Spleen (tissue), 11 donors: ENCODE data around the gene RPL13A. TPM values are rescaled to one million over a fixed set of nuclear protein-coding genes. Genes with fewer than 3 reads are reported as not detected.

Source experiments
- DNase-seq: peaks from one replicate; pipeline ENCODE4 v3.0.0-alpha.2; 2020
- H3K27ac ChIP-seq, 8 donors: fragments of 200-600 bp; sonication (generic) in 7 of 8; 1 replicate in 4 of 8; 2 replicates in 4 of 8; pipeline versions ENCODE4 v1.5.0 to v1.8.0; 2016 to 2021; ENCODE audit warnings: inconsistent platforms in 4 of 8, mild to moderate bottlenecking in 4 of 8, moderate library complexity in 1 of 8
- H3K27me3 ChIP-seq, 7 donors: fragments of 200-600 bp; sonication (generic) in 6 of 7; replicated peaks in 1 of 7; 1 replicate in 4 of 7; 2 replicates in 3 of 7; pipeline versions ENCODE4 v1.5.0 to v1.8.0; 2016 to 2021; ENCODE audit warnings: inconsistent platforms in 3 of 7, mild to moderate bottlenecking in 1 of 7
- H3K36me3 ChIP-seq, 6 donors: fragments of 200-600 bp; sonication (generic) in 5 of 6; 1 replicate in 4 of 6; 2 replicates in 2 of 6; pipeline versions ENCODE4 v1.5.0 to v1.8.0; 2016 to 2021; ENCODE audit warnings: inconsistent platforms in 2 of 6
- H3K4me1 ChIP-seq, 6 donors: fragments of 200-600 bp; sonication (generic) in 5 of 6; 1 replicate in 3 of 6; 2 replicates in 3 of 6; pipeline versions ENCODE4 v1.5.0 to v1.8.0; 2016 to 2021; ENCODE audit warnings: inconsistent platforms in 3 of 6
- H3K4me3 ChIP-seq, 8 donors: fragments of 200-600 bp; sonication (generic) in 7 of 8; 1 replicate in 4 of 8; 2 replicates in 4 of 8; pipeline versions ENCODE4 v1.5.0 to v1.8.0; 2016 to 2021; ENCODE audit warnings: inconsistent platforms in 4 of 8, mild to moderate bottlenecking in 4 of 8, moderate library complexity in 2 of 8
- H3K9me3 ChIP-seq, 8 donors: fragments of 200-600 bp; sonication (generic) in 7 of 8; 1 replicate in 4 of 8; 2 replicates in 4 of 8; pipeline versions ENCODE4 v1.5.0 to v1.8.0; 2016 to 2021; ENCODE audit warnings: inconsistent platforms in 4 of 8
- POLR2A ChIP-seq, 3 donors: fragments of 450-650 bp; IDR thresholded peaks; one replicate each; pipeline ENCODE4 v1.5.1; 2017; ENCODE audit warnings: antibody characterized with exemption in 3 of 3, mild to moderate bottlenecking in 1 of 3
- POLR2AphosphoS5 ChIP-seq, 3 donors: sonication (generic); formaldehyde crosslinking; IDR thresholded peaks; one replicate each; pipeline ENCODE4 v1.5.1; 2017; ENCODE audit warnings: antibody characterized with exemption in 3 of 3
- WGBS, 5 donors: extraction: QIAGEN DNeasy Blood & Tissue Kit in 3 of 5; methylation state at CpG; one replicate each; pipeline versions ENCODE4 v1.1.5 to v1.1.7; 2013 to 2018; 5-methylcytosine and 5-hydroxymethylcytosine counted together
- intact Hi-C: fragments of 100-400 bp; cut with DNase I; formaldehyde crosslinking; loops from one replicate; pipeline ENCODE4 v1.15.0; 2023; ENCODE audit warnings: low total_unique reads
- microRNA-seq, 3 donors: library from miRNA; unstranded; fragments of <30 nt; microRNA quantifications; one replicate each; pipeline versions ENCODE4 to v1.1.0, GENCODE V29; 2019 to 2020
- polyA plus RNA-seq, 3 donors: library from polyadenylated mRNA; stranded (reverse); fragments of 200-250 nt; gene quantifications; one replicate each; pipeline ENCODE4 v1.2.1, GENCODE V29; 2013
- small RNA-seq, 4 donors: library from RNA; depleted of rRNA; stranded (forward); fragments of <200 nt; gene quantifications; one replicate each; pipeline ENCODE3, GENCODE V24; 2016
- total RNA-seq, 7 donors: library from RNA; depleted of rRNA in 3 of 7; stranded (reverse); fragments of >200 nt in 3 of 7; fragmentation: NEBNext Ultra II Directional in 4 of 7; extraction: Animal tissue kit (Norgen Biotek cat#: 25700) in 4 of 7; gene quantifications; one replicate each; pipeline versions ENCODE4 v1.1.0 to v1.2.1, GENCODE V29; 2016 to 2021
- TF ChIP-seq, protein P1 (sequence below), 11 experiments: fragments of 200-600 bp in 7 of 11; fragments of 450-650 bp in 4 of 11; sonication (generic) in 4 of 11; IDR thresholded peaks in 8 of 11; conservative IDR thresholded peaks in 3 of 11; 1 replicate in 7 of 11; 2 replicates in 4 of 11; pipeline versions ENCODE4 v1.4.0 to v1.8.0; 2016 to 2021; ENCODE audit warnings: antibody characterized with exemption in 11 of 11, inconsistent platforms in 4 of 11, mild to moderate bottlenecking in 1 of 11
- donor health status: healthy with polysubstance abuse.
- donor health status: DM: no; HTN: no; CAD: no; lungs with moderate emphysema.
- donor health status: DM: no; HTN: no; CAD: no.
- donor health status: Bipolar disorder and iron deficiency.
- donor health status: healthy.
- donor health status: DM: no; HTN: no; CAD: no.
- donor health status: DM: yes; HTN: yes; CAD: no.

The RPL13A gene
- total and polyA plus RNA-seq, 10 donors = 2,521 to 7,408 (median 3,003) TPM

DNA sequence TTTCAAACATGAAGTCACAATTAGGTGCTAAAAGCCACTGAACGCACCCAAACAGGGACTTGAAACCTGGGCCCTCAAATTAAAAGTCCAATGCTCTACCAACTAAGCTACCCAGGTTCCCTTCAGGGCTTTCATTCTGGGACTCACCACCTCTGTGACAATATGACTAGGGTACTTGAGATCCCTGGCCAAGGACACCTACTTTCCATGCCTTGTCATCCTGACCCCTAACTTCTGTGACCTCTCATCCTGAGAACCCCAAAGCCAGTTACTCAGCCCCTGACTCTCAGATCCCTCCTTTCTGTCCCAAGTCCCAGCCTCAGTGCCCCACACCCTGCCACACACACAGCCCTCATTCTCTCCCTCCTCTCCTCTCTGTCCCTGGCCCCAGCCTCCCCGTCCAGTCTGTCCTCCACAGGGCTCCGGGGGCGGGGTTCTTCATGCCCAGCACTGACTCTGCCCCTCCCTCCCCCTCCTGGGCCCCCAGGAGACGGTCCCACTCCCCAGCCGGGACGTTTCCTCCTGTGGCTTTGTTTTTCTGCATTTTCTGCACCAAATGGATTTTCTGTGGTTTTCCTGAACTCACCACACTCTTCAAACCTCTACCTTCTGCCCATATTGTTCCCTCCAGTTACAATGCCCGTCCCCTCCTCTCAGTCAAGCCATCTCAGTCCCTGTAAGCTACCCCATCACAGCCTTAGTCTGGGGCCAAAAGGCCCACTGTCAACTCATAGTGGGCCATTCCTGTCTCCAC lies 47.4 kb downstream of the RPL13A start:
- Histone ChIP-seq H3K4me1 (peaks cover 13 to 50% (median 39%) of the 10 kb centered on the region in 6 donors), H3K27me3 (no peaks in the 10 kb centered on the region), H3K9me3 (no peaks in the 10 kb centered on the region), H3K36me3 (peaks cover 0 to 69% (median 12%) of the 10 kb centered on the region in 6 donors), H3K4me3 (peak overlapping the region in 4 of 8 donors; percentile 64 to 85 (median 70)), H3K27ac (peak overlapping the region in 1 of 8 donors; percentile 64)
- DNase-seq = no peak
- 20 to 45% (median 35%) methylated on average over 8 of the region's 8 CpGs for WGBS, 5 donors
- TF ChIP-seq, protein P1, sequence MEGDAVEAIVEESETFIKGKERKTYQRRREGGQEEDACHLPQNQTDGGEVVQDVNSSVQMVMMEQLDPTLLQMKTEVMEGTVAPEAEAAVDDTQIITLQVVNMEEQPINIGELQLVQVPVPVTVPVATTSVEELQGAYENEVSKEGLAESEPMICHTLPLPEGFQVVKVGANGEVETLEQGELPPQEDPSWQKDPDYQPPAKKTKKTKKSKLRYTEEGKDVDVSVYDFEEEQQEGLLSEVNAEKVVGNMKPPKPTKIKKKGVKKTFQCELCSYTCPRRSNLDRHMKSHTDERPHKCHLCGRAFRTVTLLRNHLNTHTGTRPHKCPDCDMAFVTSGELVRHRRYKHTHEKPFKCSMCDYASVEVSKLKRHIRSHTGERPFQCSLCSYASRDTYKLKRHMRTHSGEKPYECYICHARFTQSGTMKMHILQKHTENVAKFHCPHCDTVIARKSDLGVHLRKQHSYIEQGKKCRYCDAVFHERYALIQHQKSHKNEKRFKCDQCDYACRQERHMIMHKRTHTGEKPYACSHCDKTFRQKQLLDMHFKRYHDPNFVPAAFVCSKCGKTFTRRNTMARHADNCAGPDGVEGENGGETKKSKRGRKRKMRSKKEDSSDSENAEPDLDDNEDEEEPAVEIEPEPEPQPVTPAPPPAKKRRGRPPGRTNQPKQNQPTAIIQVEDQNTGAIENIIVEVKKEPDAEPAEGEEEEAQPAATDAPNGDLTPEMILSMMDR (IDR thresholded peaks at IDR 0.05 in 8 of 11, conservative IDR thresholded peaks at IDR 0.05 in 3 of 11) = no peak
- TF ChIP-seq POLR2AphosphoS5 (IDR thresholded peaks at IDR 0.05) = no peak
- no peak for TF ChIP-seq POLR2A (IDR thresholded peaks at IDR 0.05)
- intact Hi-C loops = no loop called here

DNA sequence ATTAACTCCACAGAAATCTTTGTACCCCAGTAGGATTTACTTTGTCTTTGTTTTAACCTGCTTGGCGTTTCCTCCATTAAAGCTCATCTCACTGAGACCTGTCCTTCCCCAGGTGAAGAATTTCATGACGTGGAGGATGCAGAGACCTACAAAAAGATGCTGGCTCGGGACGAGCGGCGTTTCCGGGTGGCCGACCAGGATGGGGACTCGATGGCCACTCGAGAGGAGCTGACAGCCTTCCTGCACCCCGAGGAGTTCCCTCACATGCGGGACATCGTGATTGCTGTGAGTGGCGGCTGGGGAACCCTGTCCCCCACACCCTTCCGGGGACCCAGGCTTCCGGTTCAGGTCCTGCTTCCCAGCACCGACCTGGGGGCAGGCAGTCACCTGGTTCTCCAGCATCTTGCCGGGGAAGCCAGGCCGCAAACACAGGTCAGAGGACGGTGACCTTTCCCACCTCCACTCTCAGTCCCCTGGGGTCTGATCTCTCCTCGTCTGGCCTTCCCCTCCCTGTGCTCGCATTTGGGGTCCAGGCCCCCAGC lies 49.6 kb downstream of the RPL13A start:
- H3K36me3 ChIP-seq = peaks cover 0 to 70% (median 12%) of the 10 kb centered on the region in 6 donors
- peaks cover 13 to 50% (median 39%) of the 10 kb centered on the region in 6 donors for H3K4me1 ChIP-seq
- intact Hi-C loops = no loop called here
- no peaks in the 10 kb centered on the region for H3K27me3 ChIP-seq
- H3K9me3 ChIP-seq = no peaks in the 10 kb centered on the region
- WGBS, 5 donors = 88 to 92% (median 90%) methylated on average over 22 of the region's 22 CpGs
- no peak for TF ChIP-seq POLR2A (IDR thresholded peaks at IDR 0.05)
- peak in 1 of 3 donors; percentile 26 for TF ChIP-seq POLR2AphosphoS5 (IDR thresholded peaks at IDR 0.05)
- DNase-seq = no peak
- peak overlapping the region in 4 of 8 donors; percentile 49 to 58 (median 50) for H3K27ac ChIP-seq
- no peak overlapping the region for H3K4me3 ChIP-seq

DNA sequence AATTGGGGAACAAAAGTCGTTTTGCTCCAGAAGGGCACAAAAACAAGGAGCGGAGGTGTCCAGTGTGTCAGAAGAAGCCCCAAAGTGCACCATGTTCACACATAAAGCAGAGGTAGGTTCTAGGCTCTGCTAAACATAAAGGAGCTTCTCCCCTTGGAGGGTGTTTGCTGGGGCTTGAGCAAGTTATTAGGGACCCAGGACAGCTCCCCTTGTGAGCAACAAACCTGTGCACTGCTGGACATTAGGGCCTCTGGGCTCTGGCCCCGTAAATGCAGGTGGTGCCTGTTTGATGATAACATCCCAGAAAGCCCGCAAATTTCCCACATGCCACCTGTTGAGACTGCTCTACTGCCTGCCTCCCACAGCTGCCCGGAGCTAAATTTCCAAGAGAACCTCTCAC lies 51.2 kb downstream of the RPL13A start:
- WGBS, 5 donors = 80 to 90% (median 87%) methylated on average over 5 of the region's 5 CpGs
- H3K36me3 ChIP-seq = peaks cover 0 to 75% (median 12%) of the 10 kb centered on the region in 6 donors
- intact Hi-C loops = no loop called here

DNA sequence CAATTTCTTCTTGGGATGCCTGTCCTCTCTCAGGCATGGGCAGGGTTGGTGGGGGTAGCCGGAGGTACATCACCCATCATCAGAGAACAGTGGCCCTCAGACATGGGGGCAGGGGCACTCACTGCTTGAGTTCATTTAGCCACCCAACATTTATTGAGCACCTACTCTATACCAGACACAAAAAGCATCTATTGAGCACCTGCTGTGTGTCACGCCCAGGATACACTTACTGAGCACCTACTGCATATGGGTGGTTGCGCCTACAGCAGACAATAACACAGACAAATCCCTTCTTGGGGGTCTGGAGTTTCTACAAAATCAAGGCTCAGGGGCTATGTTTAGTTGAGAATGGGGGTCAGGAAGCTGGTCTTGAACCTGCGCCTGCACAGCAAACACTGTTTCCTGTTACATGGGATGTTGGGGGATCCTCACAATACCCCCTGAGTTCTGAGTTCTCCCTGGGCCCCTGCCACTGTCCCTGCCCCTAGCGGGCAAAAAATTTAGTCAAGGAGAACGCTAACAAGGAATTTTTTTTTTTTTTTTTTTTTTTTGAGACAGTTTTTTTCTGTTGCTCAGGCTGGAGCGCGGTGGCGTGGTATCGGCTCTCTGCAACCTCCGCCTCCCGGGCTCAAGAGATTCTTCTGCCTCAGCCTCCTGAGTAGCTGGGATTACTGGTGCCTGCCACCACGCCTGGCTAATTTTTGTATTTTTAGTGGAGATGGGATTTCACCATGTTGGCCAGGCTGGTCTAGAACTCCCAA lies 52.0 kb downstream of the RPL13A start:
- intact Hi-C loops = no loop called here
- TF ChIP-seq POLR2AphosphoS5 (IDR thresholded peaks at IDR 0.05) (no peak), POLR2A (IDR thresholded peaks at IDR 0.05) (no peak)
- TF ChIP-seq, protein P1 (IDR thresholded peaks at IDR 0.05 in 8 of 11, conservative IDR thresholded peaks at IDR 0.05 in 3 of 11) = no peak
- Histone ChIP-seq H3K4me3 (no peak overlapping the region), H3K4me1 (peaks cover 6 to 34% (median 22%) of the 10 kb centered on the region in 6 donors), H3K9me3 (no peaks in the 10 kb centered on the region), H3K36me3 (peaks cover 0 to 79% (median 12%) of the 10 kb centered on the region in 6 donors), H3K27me3 (no peaks in the 10 kb centered on the region), H3K27ac (no peak overlapping the region)
- DNase-seq = no peak
- 94 to 97% (median 95%) methylated on average over 13 of the region's 13 CpGs for WGBS, 5 donors

More for the DNA sequence above, 51.2 kb downstream of the RPL13A start:
- Histone ChIP-seq H3K27me3 (no peaks in the 10 kb centered on the region), H3K27ac (no peak overlapping the region), H3K4me1 (peaks cover 10 to 41% (median 29%) of the 10 kb centered on the region in 6 donors), H3K4me3 (no peak overlapping the region), H3K9me3 (no peaks in the 10 kb centered on the region)
- DNase-seq = no peak
- TF ChIP-seq, protein P1 (IDR thresholded peaks at IDR 0.05 in 8 of 11, conservative IDR thresholded peaks at IDR 0.05 in 3 of 11) = no peak
- TF ChIP-seq POLR2A (IDR thresholded peaks at IDR 0.05) (no peak), POLR2AphosphoS5 (IDR thresholded peaks at IDR 0.05) (no peak)

Small RNA genes lying within 50 kb of the gene (microRNA-seq; reads per million reads assigned to microRNA genes)
- 10,080 to 14,153 (median 11,768) reads per million in 3 donors for gene MIR150

Small RNA genes lying within 50 kb of the gene (small RNA-seq; reads per million reads assigned to genes)
- gene COX6CP7 (0 reads per million in 4 donors), gene MIR150 (257 to 803 (median 397) reads per million in 4 donors), gene SNORD32A (0 reads per million in 4 donors), gene SNORD33 (0 reads per million in 4 donors), gene SNORD34 (0 reads per million in 4 donors), gene SNORD35A (0 reads per million in 4 donors), gene SNORD35B (0 reads per million in 4 donors)

Other genes starting within 250 kb of the RPL13A start
- 1 to 10 TPM; 2.1 to 6.9 (median 5.0) TPM for gene SLC6A16, start 162.4 kb upstream of the RPL13A start, total RNA-seq
- gene SLC6A16, start 162.4 kb upstream of the RPL13A start, polyA plus RNA-seq = 1 to 10 TPM; 2.7 to 5.0 (median 2.7) TPM
- gene CD37, start 152.2 kb upstream of the RPL13A start, total RNA-seq = 100 to 1,000 TPM; 297 to 516 (median 398) TPM
- gene CD37, start 152.2 kb upstream of the RPL13A start, polyA plus RNA-seq = 100 to 1,000 TPM; 401 to 452 (median 405) TPM
- gene TEAD2, start 125.2 kb upstream of the RPL13A start, total RNA-seq = 10 to 100 TPM in 6 of 7 donors, 1 to 10 TPM in 1; 8.9 to 24.7 (median 15.8) TPM
- 1 to 10 TPM; 5.8 to 8.4 (median 5.8) TPM for gene TEAD2, start 125.2 kb upstream of the RPL13A start, polyA plus RNA-seq
- under 1 TPM in 2 of 7 donors, not detected in 5; 0.57 to 0.79 TPM for gene DKKL1, start 123.7 kb upstream of the RPL13A start, total RNA-seq
- gene DKKL1, start 123.7 kb upstream of the RPL13A start, polyA plus RNA-seq = 1 to 10 TPM in 1 of 3 donors, under 1 TPM in 1, not detected in 1; 0.57 to 1.1 TPM
- under 1 TPM in 1 of 7 donors, not detected in 6; 0.41 TPM for gene KASH5, start 99.4 kb upstream of the RPL13A start, total RNA-seq
- under 1 TPM; 0.11 to 0.32 (median 0.19) TPM for gene KASH5, start 99.4 kb upstream of the RPL13A start, polyA plus RNA-seq
- gene PTH2, start 64.2 kb upstream of the RPL13A start, total RNA-seq = not detected
- not detected for gene PTH2, start 64.2 kb upstream of the RPL13A start, polyA plus RNA-seq
- not detected for gene GFY, start 62.2 kb upstream of the RPL13A start, total RNA-seq
- not detected for gene GFY, start 62.2 kb upstream of the RPL13A start, polyA plus RNA-seq
- gene SLC17A7, start 46.1 kb upstream of the RPL13A start, total RNA-seq = under 1 TPM in 2 of 7 donors, not detected in 5; 0.10 to 0.13 TPM
- under 1 TPM; 0.07 to 0.12 (median 0.10) TPM for gene SLC17A7, start 46.1 kb upstream of the RPL13A start, polyA plus RNA-seq
- 10 to 100 TPM; 76.0 to 94.3 (median 86.1) TPM for gene PIH1D1, start 35.8 kb upstream of the RPL13A start, total RNA-seq
- gene PIH1D1, start 35.8 kb upstream of the RPL13A start, polyA plus RNA-seq = 100 to 1,000 TPM in 2 of 3 donors, 10 to 100 TPM in 1; 85.3 to 140 (median 118) TPM
- gene ALDH16A1, start 34.4 kb upstream of the RPL13A start, total RNA-seq = 10 to 100 TPM; 38.7 to 50.2 (median 45.8) TPM
- 10 to 100 TPM; 54.9 to 99.9 (median 94.9) TPM for gene ALDH16A1, start 34.4 kb upstream of the RPL13A start, polyA plus RNA-seq
- 10 to 100 TPM; 11.2 to 32.8 (median 24.1) TPM for gene FLT3LG, start 13.4 kb upstream of the RPL13A start, total RNA-seq
- gene FLT3LG, start 13.4 kb upstream of the RPL13A start, polyA plus RNA-seq = 10 to 100 TPM; 16.4 to 26.4 (median 19.9) TPM
- 1,000 to 10,000 TPM; 1,555 to 3,509 (median 2,434) TPM for gene RPS11, start 8.8 kb downstream of the RPL13A start, total RNA-seq
- over 10,000 TPM in 2 of 3 donors, 1,000 to 10,000 TPM in 1; 8,326 to 12,835 (median 11,104) TPM for gene RPS11, start 8.8 kb downstream of the RPL13A start, polyA plus RNA-seq
- 100 to 1,000 TPM; 273 to 616 (median 435) TPM for gene FCGRT, start 25.1 kb downstream of the RPL13A start, total RNA-seq
- gene FCGRT, start 25.1 kb downstream of the RPL13A start, polyA plus RNA-seq = 100 to 1,000 TPM; 144 to 364 (median 279) TPM
- gene RCN3, start 40.4 kb downstream of the RPL13A start, total RNA-seq = 10 to 100 TPM; 18.9 to 44.2 (median 42.8) TPM
- gene RCN3, start 40.4 kb downstream of the RPL13A start, polyA plus RNA-seq = 10 to 100 TPM; 25.0 to 99.2 (median 89.9) TPM
- 10 to 100 TPM; 58.6 to 73.8 (median 70.0) TPM for gene NOSIP, start 92.9 kb downstream of the RPL13A start, total RNA-seq
- gene NOSIP, start 92.9 kb downstream of the RPL13A start, polyA plus RNA-seq = 100 to 1,000 TPM; 129 to 152 (median 149) TPM
- gene PRRG2, start 93.7 kb downstream of the RPL13A start, total RNA-seq = 1 to 10 TPM in 5 of 7 donors, under 1 TPM in 2; 0.37 to 7.9 (median 1.3) TPM
- 1 to 10 TPM in 2 of 3 donors, under 1 TPM in 1; 0.91 to 2.3 (median 1.3) TPM for gene PRRG2, start 93.7 kb downstream of the RPL13A start, polyA plus RNA-seq
- 10 to 100 TPM; 18.8 to 44.3 (median 34.6) TPM for gene PRR12, start 103.6 kb downstream of the RPL13A start, total RNA-seq
- 10 to 100 TPM in 1 of 3 donors, 1 to 10 TPM in 2; 3.7 to 21.4 (median 3.9) TPM for gene PRR12, start 103.6 kb downstream of the RPL13A start, polyA plus RNA-seq
- gene RRAS, start 152.5 kb downstream of the RPL13A start, total RNA-seq = 10 to 100 TPM; 30.9 to 57.6 (median 44.4) TPM
- 100 to 1,000 TPM in 1 of 3 donors, 10 to 100 TPM in 2; 66.5 to 106 (median 98.2) TPM for gene RRAS, start 152.5 kb downstream of the RPL13A start, polyA plus RNA-seq
- 10 to 100 TPM; 21.9 to 66.2 (median 57.0) TPM for gene SCAF1, start 154.6 kb downstream of the RPL13A start, total RNA-seq
- 10 to 100 TPM in 1 of 3 donors, 1 to 10 TPM in 2; 7.5 to 21.3 (median 7.6) TPM for gene SCAF1, start 154.6 kb downstream of the RPL13A start, polyA plus RNA-seq
- gene IRF3, start 178.2 kb downstream of the RPL13A start, total RNA-seq = 100 to 1,000 TPM in 4 of 7 donors, 10 to 100 TPM in 3; 87.9 to 150 (median 127) TPM
- 100 to 1,000 TPM; 127 to 294 (median 276) TPM for gene IRF3, start 178.2 kb downstream of the RPL13A start, polyA plus RNA-seq
- gene BCL2L12, start 178.3 kb downstream of the RPL13A start, total RNA-seq = 10 to 100 TPM in 6 of 7 donors, 1 to 10 TPM in 1; 7.8 to 26.6 (median 16.3) TPM
- 10 to 100 TPM; 26.5 to 36.7 (median 30.1) TPM for gene BCL2L12, start 178.3 kb downstream of the RPL13A start, polyA plus RNA-seq
- gene PRMT1, start 189.7 kb downstream of the RPL13A start, total RNA-seq = 100 to 1,000 TPM; 108 to 136 (median 115) TPM
- gene PRMT1, start 189.7 kb downstream of the RPL13A start, polyA plus RNA-seq = 100 to 1,000 TPM; 114 to 175 (median 134) TPM
- 10 to 100 TPM in 1 of 7 donors, 1 to 10 TPM in 6; 1.4 to 14.2 (median 5.0) TPM for gene ADM5, start 202.0 kb downstream of the RPL13A start, total RNA-seq
- 1 to 10 TPM; 1.5 to 3.6 (median 3.5) TPM for gene ADM5, start 202.0 kb downstream of the RPL13A start, polyA plus RNA-seq
- 10 to 100 TPM in 5 of 7 donors, 1 to 10 TPM in 2; 6.8 to 17.0 (median 16.4) TPM for gene CPT1C, start 203.5 kb downstream of the RPL13A start, total RNA-seq
- gene CPT1C, start 203.5 kb downstream of the RPL13A start, polyA plus RNA-seq = 10 to 100 TPM in 2 of 3 donors, 1 to 10 TPM in 1; 5.2 to 15.7 (median 11.8) TPM